GM10847 (cell line): ENCODE data around the gene INO80B.

Experiments used
- POLR2A ChIP-seq: IDR thresholded peaks from 2 replicates; pipeline ENCODE4 v1.6.1; 2011; ENCODE audit not compliant: insufficient read length; ENCODE audit errors: extremely low read depth

The INO80B gene

GRCh38 chr2:74502147-74502719 lies 47.3 kb downstream of the INO80B start:
- TF ChIP-seq POLR2A, result no peak

GRCh38 chr2:74502720-74503505 lies 48.0 kb downstream of the INO80B start:
- peak; percentile 42 for TF ChIP-seq POLR2A

GRCh38 chr2:74503506-74504475 lies 48.9 kb downstream of the INO80B start:
- no peak for TF ChIP-seq POLR2A

GRCh38 chr2:74504591-74504990 lies 49.7 kb downstream of the INO80B start:
- TF ChIP-seq POLR2A, result no peak

- TF ChIP-seq POLR2A, result no peak
These were observed 50.8 kb downstream of the INO80B start for GRCh38 chr2:74505448-74506246.

GRCh38 chr2:74507145-74507925 lies 52.4 kb downstream of the INO80B start, which contains the start of gene PCGF1:
Gene PCGF1, minus strand, starts transcription at chr2:74507695. Its CDS starts 27 bp downstream, at chr2:74507668.
- peak; percentile 72 for TF ChIP-seq POLR2A
